T-helper 2 cell treated with Interferon-gamma antibody and Interleukin-4, amounts not matched to agents 100 ng/mL and 5 ng/mL, for 36 hours (primary cell): ENCODE data around the gene EGLN2. TPM values are rescaled to one million over a fixed set of nuclear protein-coding genes. Genes with fewer than 3 reads are reported as not detected.
"Not testable (repeated sequence)": the region's sequence is repeated elsewhere in the genome, so short reads cannot be mapped to it uniquely, and the experiment has no call there.

Source experiments
- intact Hi-C: fragments of 100-400 bp; cut with micrococcal nuclease; formaldehyde crosslinking; loops from one replicate; pipeline ENCODE4 v1.15.1; 2023
- total RNA-seq: library from RNA; stranded (reverse); gene quantifications from 2 replicates; pipeline ENCODE4 v1.2.3, GENCODE V29; 2022

Gene EGLN2
- total RNA-seq, 1 donor from 2014 or later = 118 TPM

GRCh38 chr19:40838477-40838876 lies 39.5 kb downstream of the EGLN2 start:
- intact Hi-C loops = not testable (repeated sequence)

GRCh38 chr19:40842012-40842411 lies 43.0 kb downstream of the EGLN2 start:
- intact Hi-C loops = not testable (repeated sequence)

- intact Hi-C loops = not testable (repeated sequence)
These were observed 44.1 kb downstream of the EGLN2 start for GRCh38 chr19:40842997-40843652.

- intact Hi-C loops = not testable (repeated sequence)
These were observed 44.7 kb downstream of the EGLN2 start for GRCh38 chr19:40843653-40844052.

- intact Hi-C loops = not testable (repeated sequence)
These were observed 47.7 kb downstream of the EGLN2 start for GRCh38 chr19:40846722-40847121.

- intact Hi-C loops = not testable (repeated sequence)
These were observed 51.3 kb downstream of the EGLN2 start, which contains the start of gene CYP2A6 for GRCh38 chr19:40850277-40850676. TSS of gene CYP2A6 (minus strand) at chr19:40850447. CDS start at chr19:40850426, 21 bp downstream.

- intact Hi-C loops = not testable (repeated sequence)
These were observed 53.6 kb downstream of the EGLN2 start for GRCh38 chr19:40852467-40853152.

Other genes starting within 250 kb of the EGLN2 start
- gene SHKBP1, start 222.3 kb upstream of the EGLN2 start, total RNA-seq = 141 and 150 TPM in 2 replicates
- gene LTBP4, start 197.8 kb upstream of the EGLN2 start, total RNA-seq = 52.0 and 62.1 TPM in 2 replicates
- 7.5 and 9.0 TPM in 2 replicates for gene NUMBL, start 108.5 kb upstream of the EGLN2 start, total RNA-seq
- gene COQ8B, start 82.3 kb upstream of the EGLN2 start, total RNA-seq = 27.1 and 30.6 TPM in 2 replicates
- 4.7 and 5.1 TPM in 2 replicates for gene ITPKC, start 82.1 kb upstream of the EGLN2 start, total RNA-seq
- 16.6 and 17.0 TPM in 2 replicates for gene ACTMAP, start 48.7 kb upstream of the EGLN2 start, total RNA-seq
- gene SNRPA, start 48.0 kb upstream of the EGLN2 start, total RNA-seq = 163 TPM in 2 replicates
- gene MIA, start 23.7 kb upstream of the EGLN2 start, total RNA-seq = 0.57 and 0.59 TPM in 2 replicates
- gene RAB4B, start 20.9 kb upstream of the EGLN2 start, total RNA-seq = 42.3 and 45.6 TPM in 2 replicates
- gene CYP2A6, start 51.3 kb downstream of the EGLN2 start, total RNA-seq = not detected in 2 replicates
- not detected in 2 replicates for gene CYP2A7, start 83.0 kb downstream of the EGLN2 start, total RNA-seq
- not detected in 2 replicates for gene CYP2B6, start 192.1 kb downstream of the EGLN2 start, total RNA-seq